Measurements from ENCODE around the gene LMOD2.

Gene LMOD2

GRCh38 chr7:123673137-123673732 lies 17.6 kb downstream of the LMOD2 start:
- no peak for DNase-seq (ENCODE audit: low read depth)

- no peak for DNase-seq (ENCODE audit: low read depth)
Observed at GRCh38 chr7:123673752-123674398, 18.2 kb downstream of the LMOD2 start.

- peak; percentile 38 for DNase-seq (ENCODE audit: low read depth)
Observed at GRCh38 chr7:123674399-123675180, 18.9 kb downstream of the LMOD2 start.

GRCh38 chr7:123675181-123675473 lies 19.5 kb downstream of the LMOD2 start:
- DNase-seq (ENCODE audit: low read depth) = peak; percentile 36

GRCh38 chr7:123677061-123677715 lies 21.5 kb downstream of the LMOD2 start:
- no peak for DNase-seq (ENCODE audit: low read depth)

GRCh38 chr7:123679614-123680013 lies 23.9 kb downstream of the LMOD2 start:
- no peak for DNase-seq (ENCODE audit: low read depth)

GRCh38 chr7:123680580-123680979 lies 24.9 kb downstream of the LMOD2 start:
- no peak for DNase-seq (ENCODE audit: low read depth)

GRCh38 chr7:123681561-123681960 lies 25.9 kb downstream of the LMOD2 start:
- no peak for DNase-seq (ENCODE audit: low read depth)

- peak; percentile 59 for DNase-seq (ENCODE audit: low read depth)
Observed at GRCh38 chr7:123682690-123683089, 27.0 kb downstream of the LMOD2 start.

GRCh38 chr7:123687161-123687560 lies 31.5 kb downstream of the LMOD2 start:
- no peak for DNase-seq (ENCODE audit: low read depth)

GRCh38 chr7:123687727-123688126 lies 32.1 kb downstream of the LMOD2 start:
- no peak for DNase-seq (ENCODE audit: low read depth)

- no peak for DNase-seq (ENCODE audit: low read depth)
Observed at GRCh38 chr7:123689250-123689649, 33.6 kb downstream of the LMOD2 start.

- DNase-seq (ENCODE audit: low read depth) = no peak
Observed at GRCh38 chr7:123690550-123690949, 34.9 kb downstream of the LMOD2 start.

- no peak for DNase-seq (ENCODE audit: low read depth)
Observed at GRCh38 chr7:123692471-123692877, 36.8 kb downstream of the LMOD2 start.

GRCh38 chr7:123695944-123696677 lies 40.4 kb downstream of the LMOD2 start:
- DNase-seq (ENCODE audit: low read depth) = no peak

- DNase-seq (ENCODE audit: low read depth) = no peak
Observed at GRCh38 chr7:123705211-123705901, 49.7 kb downstream of the LMOD2 start.

GRCh38 chr7:123709525-123709924 lies 53.9 kb downstream of the LMOD2 start:
- DNase-seq (ENCODE audit: low read depth) = no peak

GRCh38 chr7:123710683-123711082 lies 55.0 kb downstream of the LMOD2 start:
- no peak for DNase-seq (ENCODE audit: low read depth)

- DNase-seq (ENCODE audit: low read depth) = no peak
Observed at GRCh38 chr7:123711832-123712293, 56.2 kb downstream of the LMOD2 start.

- DNase-seq (ENCODE audit: low read depth) = no peak
Observed at GRCh38 chr7:123712619-123713018, 57.0 kb downstream of the LMOD2 start.

Measured in fibroblast of gingiva (primary cell).